GM12874 (cell line): Measurements from ENCODE around the gene TMEM221.

Experiments used
- TF ChIP-seq, protein P1 (sequence below): IDR thresholded peaks from 2 replicates; pipeline ENCODE4 v1.5.1; 2011; ENCODE audit warnings: low read depth, mild to moderate bottlenecking, control low read depth, low read length, moderate library complexity; ENCODE audit not compliant: insufficient read depth

TMEM221 gene

DNA sequence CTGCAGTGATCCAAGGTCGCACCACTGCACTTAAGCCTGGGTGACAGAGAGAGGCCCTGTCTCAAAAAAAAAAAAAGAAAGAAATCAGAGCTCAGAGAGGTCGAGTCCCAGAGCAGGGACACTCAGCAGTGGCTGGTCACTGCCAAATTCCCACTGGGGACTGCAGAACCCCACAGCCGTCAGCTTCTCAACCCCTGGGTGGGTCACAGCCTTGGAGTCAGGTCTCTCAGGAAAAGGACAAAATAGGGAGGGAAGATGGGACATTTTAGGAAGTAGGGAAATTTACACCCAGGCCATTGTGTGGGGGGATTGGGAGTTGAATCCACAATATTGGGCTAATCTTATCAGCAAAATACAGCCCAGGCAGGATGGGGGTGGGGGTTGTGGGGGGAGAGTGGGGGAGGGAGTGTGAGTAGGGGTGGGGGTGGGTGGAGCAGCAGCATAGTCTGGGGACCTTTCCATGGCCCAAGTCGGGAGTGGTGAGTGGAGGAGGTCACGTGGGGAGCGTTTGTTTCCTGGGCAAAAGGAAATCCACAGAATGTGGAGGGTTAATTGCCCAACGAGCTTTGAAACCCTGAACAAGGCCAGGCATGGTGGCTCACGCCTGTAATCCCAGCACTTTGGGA is 49.5 kb downstream of the TMEM221 start:
- TF ChIP-seq, protein P1, sequence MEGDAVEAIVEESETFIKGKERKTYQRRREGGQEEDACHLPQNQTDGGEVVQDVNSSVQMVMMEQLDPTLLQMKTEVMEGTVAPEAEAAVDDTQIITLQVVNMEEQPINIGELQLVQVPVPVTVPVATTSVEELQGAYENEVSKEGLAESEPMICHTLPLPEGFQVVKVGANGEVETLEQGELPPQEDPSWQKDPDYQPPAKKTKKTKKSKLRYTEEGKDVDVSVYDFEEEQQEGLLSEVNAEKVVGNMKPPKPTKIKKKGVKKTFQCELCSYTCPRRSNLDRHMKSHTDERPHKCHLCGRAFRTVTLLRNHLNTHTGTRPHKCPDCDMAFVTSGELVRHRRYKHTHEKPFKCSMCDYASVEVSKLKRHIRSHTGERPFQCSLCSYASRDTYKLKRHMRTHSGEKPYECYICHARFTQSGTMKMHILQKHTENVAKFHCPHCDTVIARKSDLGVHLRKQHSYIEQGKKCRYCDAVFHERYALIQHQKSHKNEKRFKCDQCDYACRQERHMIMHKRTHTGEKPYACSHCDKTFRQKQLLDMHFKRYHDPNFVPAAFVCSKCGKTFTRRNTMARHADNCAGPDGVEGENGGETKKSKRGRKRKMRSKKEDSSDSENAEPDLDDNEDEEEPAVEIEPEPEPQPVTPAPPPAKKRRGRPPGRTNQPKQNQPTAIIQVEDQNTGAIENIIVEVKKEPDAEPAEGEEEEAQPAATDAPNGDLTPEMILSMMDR = no peak

DNA sequence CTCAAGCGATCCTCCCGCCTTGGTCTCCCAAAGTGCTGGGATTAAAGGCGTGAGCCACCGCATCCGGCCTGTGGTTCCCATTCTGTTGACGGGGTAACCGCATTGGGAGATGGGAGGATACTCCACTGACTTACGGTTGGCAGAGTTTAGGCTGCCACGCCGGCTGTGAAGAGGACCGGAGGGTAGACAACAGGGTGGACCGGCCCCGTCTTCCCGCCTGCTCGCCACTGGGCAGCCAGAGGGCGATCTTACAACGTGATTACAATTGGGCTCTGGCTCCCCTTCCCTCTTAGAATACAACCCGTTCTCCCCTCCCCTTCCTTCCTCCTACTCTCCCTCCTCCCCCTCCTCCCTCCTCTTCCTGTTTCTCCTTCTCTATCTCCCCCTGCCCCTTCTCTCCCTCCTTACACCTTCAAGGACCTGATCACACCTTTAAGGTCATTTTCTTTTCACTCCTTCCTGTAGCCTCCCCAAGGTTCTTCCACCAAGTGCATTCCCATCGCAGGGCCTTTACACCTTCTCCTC is 53.5 kb downstream of the TMEM221 start:
- TF ChIP-seq, protein P1 = peak; percentile 85

DNA sequence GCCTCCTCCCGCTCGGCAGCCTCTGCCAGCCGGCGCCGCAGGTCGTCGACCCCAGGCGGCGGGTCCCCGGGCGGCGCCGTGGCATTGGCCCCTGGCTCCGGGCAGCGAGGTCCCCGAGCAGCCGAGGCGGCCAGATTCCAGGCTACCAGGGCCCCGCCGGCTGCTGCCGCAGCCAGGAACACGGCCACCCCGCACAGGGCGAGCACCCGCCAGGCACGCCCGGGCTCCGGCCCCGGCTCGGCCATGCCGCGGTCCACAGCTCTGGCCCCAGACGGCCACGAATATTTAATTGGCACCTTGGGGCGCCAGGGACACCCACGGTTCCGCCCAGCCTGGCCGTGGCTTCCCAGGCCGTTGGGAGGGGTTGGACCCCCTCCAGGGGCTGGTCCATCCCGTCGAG is 54.6 kb downstream of the TMEM221 start, which contains the start of gene CCDC194:
TSS of gene CCDC194 (minus strand) at position 283 of the 400 bp plus-strand sequence. CDS start at position 245, 38 bp downstream.
- TF ChIP-seq, protein P1 = no peak

DNA sequence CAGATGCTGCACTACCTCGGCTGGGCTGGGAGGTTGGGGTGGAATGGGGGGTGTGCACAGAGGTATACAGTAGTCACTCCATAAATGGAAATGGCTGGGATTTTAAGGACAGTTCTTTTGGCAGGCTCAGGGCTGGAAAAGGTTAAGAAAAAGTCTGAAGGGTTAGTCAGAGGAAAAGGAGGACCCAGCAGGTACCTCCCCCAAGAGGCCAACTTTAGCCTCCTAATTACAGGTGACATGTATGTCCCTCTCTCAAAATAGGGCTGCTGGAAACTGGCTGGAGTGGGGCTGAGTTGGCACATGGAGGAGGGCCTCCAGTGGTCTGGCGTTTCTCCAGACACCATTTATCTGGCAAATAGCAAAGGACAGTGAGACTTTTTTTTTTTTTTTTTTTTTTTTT is 55.5 kb downstream of the TMEM221 start:
- TF ChIP-seq, protein P1 = no peak

DNA sequence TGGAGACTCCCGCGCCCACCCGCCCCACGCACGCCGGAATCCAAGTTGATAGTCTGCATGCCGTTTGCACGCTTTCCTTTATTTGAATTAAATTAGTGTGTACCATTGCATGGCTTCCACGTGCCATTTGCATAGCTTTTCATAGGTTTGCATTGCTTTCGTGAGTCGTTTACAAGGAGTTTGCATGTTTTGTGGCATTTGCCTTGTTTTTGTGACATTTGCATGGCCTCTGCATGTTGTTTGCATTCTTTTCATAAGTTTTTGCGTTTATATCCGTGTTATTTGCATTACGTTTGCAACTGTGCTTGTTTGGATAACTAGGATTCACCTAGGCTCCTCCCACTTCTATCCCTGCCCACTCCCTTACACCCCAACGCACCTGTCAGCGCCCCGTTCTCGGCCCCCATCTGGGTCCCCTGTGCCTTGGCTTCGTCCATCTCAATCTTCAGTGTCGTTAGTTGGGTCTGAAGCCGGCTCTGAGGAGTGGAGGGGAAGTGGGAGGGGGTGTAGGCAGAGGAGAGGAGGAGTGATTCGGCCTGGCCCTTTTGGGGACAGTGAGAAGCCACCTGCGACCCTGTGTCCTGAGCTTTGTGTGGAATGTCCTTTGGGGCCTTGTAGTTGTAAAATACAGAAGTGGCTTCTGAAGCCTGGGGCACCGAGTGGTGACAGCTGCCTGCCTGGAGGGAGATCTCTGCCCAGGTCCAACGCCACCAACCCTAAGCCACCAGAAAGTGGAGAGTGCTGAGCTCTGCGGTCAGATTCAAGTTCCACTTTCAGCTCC is 56.9 kb downstream of the TMEM221 start:
- TF ChIP-seq, protein P1 = no peak

DNA sequence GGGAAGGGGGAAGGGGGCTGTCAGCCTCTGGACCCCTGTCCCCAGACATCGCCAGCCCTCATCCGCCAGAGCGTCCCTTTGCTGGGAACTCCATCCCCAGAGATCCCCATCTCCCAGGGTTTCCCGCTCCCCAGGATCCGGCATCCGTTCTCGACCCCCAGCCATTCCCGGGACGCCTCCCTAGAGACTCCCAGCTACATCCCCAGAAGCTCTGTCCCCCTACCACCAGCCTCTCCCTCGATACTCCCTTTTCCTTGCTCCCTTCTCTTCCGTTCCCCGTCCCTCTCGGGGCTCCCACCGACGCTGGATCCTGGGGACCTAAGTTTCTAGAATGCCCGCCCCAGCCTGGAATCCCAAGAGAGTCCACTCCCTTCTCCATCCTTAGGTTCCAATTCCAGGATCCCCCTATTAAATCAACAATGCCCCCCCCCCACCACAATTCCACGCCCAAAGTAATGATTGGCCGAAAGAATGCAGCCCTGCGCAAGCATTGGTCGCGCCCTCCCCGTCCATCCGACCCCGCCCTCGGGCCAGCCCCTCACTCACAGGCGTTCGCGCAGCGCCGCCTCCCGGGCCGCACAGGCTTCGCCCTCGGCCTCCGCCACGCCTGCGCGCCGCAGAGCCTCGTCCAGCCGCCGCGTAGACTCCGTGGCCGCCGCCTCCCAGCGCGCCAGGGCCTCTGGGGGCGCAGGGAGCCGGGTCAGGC is 57.6 kb downstream of the TMEM221 start:
- TF ChIP-seq, protein P1 = peak; percentile 81
